HepG2 (cell line): ENCODE results near the gene MFSD6.

Experiments
- CREB1 ChIP-seq, 2 experiments: fragments of 450-650 bp in 1 of 2; IDR thresholded peaks; 2 replicates each; pipeline ENCODE4 v1.6.1; 2016 to 2017; ENCODE audit warnings: control low read depth in 1 of 2, mild to moderate bottlenecking in 1 of 2, missing compliant biosample characterization in 1 of 2, missing genetic modification characterization in 1 of 2
- CTCF ChIP-seq: sonication (generic); formaldehyde crosslinking; IDR thresholded peaks from 2 replicates; pipeline ENCODE4 v1.5.0; 2020; ENCODE audit warnings: mild to moderate bottlenecking, missing genetic modification reagents, moderate library complexity
- GABPB1 ChIP-seq: IDR thresholded peaks from 2 replicates; pipeline ENCODE4 v1.6.1; 2016; ENCODE audit warnings: mild to moderate bottlenecking, missing genetic modification reagents, moderate library complexity, missing compliant biosample characterization
- MEIS2 ChIP-seq: sonication (generic); formaldehyde crosslinking; IDR thresholded peaks from 2 replicates; pipeline ENCODE4 v1.9.0; 2021; ENCODE audit warnings: mild to moderate bottlenecking, missing genetic modification reagents

- TF ChIP-seq MEIS2 (CRISPR knock-in tag) (no peak), CREB1 (IDR thresholded peaks at IDR 0.05) (no peak), CREB1 (CRISPR knock-in tag; IDR thresholded peaks at IDR 0.05) (no peak), GABPB1 (CRISPR knock-in tag) (no peak), CTCF (CRISPR knock-in tag) (no peak)
Measured at GRCh38 chr2:190406805-190407204, 1.4 kb upstream of the MFSD6 start.
